HEK293 (cell line): ENCODE measurements around the gene REPS2.

Experiments
- HOXA7 ChIP-seq: sonication (generic); formaldehyde crosslinking; IDR thresholded peaks from 2 replicates; pipeline ENCODE4 v1.8.1; 2022; ENCODE audit warnings: missing genetic modification reagents, borderline replicate concordance
- PRDM1 ChIP-seq: fragments of 450-650 bp; formaldehyde crosslinking; IDR thresholded peaks from 2 replicates; pipeline ENCODE4; 2016; ENCODE audit warnings: missing biosample characterization, missing genetic modification characterization
- SETDB1 ChIP-seq: IDR thresholded peaks from one replicate; pipeline ENCODE4 v1.6.1; 2017; ENCODE audit warnings: mild to moderate bottlenecking, low read length, moderate library complexity, mixed read lengths; ENCODE audit not compliant: insufficient read length
- ZNF121 ChIP-seq: fragments of 450-650 bp; formaldehyde crosslinking; IDR thresholded peaks from 2 replicates; pipeline ENCODE4 v1.5.1; 2016; ENCODE audit warnings: missing biosample characterization, missing genetic modification characterization
- ZNF274 ChIP-seq, 2 experiments: fragments of 200-500 bp in 1 of 2; fragments of 450-650 bp in 1 of 2; sonication (Bioruptor generic) in 1 of 2; formaldehyde crosslinking in 1 of 2; IDR thresholded peaks; 2 replicates each; pipeline versions ENCODE4 v1.5.1 to v1.6.1; 2014 to 2016; ENCODE audit warnings: borderline replicate concordance in 1 of 2, inconsistent platforms in 1 of 2, low read length in 1 of 2, missing biosample characterization in 1 of 2, missing genetic modification characterization in 1 of 2
- ZNF280D ChIP-seq: fragments of 450-650 bp; formaldehyde crosslinking; IDR thresholded peaks from 2 replicates; pipeline ENCODE4 v1.5.1; 2016; ENCODE audit warnings: missing biosample characterization, missing genetic modification characterization
- ZNF560 ChIP-seq: fragments of 450-650 bp; formaldehyde crosslinking; IDR thresholded peaks from 2 replicates; pipeline ENCODE4 v1.5.1; 2017; ENCODE audit warnings: missing biosample characterization, missing genetic modification characterization, borderline replicate concordance
- ZNF645 ChIP-seq: fragments of 450-650 bp; formaldehyde crosslinking; IDR thresholded peaks from 2 replicates; pipeline ENCODE4; 2016; ENCODE audit warnings: missing biosample characterization, missing genetic modification characterization
- TF ChIP-seq, protein P1 (sequence below): fragments of 450-650 bp; formaldehyde crosslinking; IDR thresholded peaks from 2 replicates; pipeline ENCODE4 v1.5.1; 2016; ENCODE audit warnings: missing biosample characterization, missing genetic modification characterization

DNA sequence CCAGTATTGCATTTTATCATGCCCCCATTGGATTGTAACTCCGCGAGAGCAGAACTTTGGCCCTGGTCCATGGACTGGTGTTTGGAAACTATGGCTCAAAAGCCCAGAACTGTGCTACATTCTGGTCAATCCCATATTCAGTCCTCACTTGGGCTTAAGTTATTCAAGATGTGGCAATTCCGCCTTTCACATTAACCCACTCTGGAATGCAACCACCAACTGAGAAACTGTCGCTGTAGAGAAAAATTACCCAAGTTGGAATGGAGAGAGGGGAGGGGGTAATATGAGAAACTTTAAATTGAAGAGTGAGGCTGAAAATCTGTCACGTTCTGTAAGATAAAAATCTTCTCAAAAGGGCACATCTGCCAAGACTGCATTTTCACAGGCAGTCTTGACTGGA is 239.0 kb downstream of the REPS2 start:
- TF ChIP-seq ZNF274 (IDR thresholded peaks at IDR 0.05; ENCODE audit: low read length) = no peak
- no peak for TF ChIP-seq ZNF274 (tag by site-specific recombination; IDR thresholded peaks at IDR 0.05; ENCODE audit: borderline replicate concordance)
- TF ChIP-seq ZNF645 = no peak
- no peak for TF ChIP-seq ZNF121
- TF ChIP-seq HOXA7 (CRISPR knock-in tag) = no peak
- no peak for TF ChIP-seq SETDB1
- no peak for TF ChIP-seq PRDM1 (tag by site-specific recombination)
- TF ChIP-seq, protein P1, sequence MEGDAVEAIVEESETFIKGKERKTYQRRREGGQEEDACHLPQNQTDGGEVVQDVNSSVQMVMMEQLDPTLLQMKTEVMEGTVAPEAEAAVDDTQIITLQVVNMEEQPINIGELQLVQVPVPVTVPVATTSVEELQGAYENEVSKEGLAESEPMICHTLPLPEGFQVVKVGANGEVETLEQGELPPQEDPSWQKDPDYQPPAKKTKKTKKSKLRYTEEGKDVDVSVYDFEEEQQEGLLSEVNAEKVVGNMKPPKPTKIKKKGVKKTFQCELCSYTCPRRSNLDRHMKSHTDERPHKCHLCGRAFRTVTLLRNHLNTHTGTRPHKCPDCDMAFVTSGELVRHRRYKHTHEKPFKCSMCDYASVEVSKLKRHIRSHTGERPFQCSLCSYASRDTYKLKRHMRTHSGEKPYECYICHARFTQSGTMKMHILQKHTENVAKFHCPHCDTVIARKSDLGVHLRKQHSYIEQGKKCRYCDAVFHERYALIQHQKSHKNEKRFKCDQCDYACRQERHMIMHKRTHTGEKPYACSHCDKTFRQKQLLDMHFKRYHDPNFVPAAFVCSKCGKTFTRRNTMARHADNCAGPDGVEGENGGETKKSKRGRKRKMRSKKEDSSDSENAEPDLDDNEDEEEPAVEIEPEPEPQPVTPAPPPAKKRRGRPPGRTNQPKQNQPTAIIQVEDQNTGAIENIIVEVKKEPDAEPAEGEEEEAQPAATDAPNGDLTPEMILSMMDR = no peak
- no peak for TF ChIP-seq ZNF280D (tag by site-specific recombination)
- no peak for TF ChIP-seq ZNF560 (tag by site-specific recombination)
